PC-3 (cell line): ENCODE results near the gene NOP14.
"Not testable (repeated sequence)": the region's sequence is repeated elsewhere in the genome, so short reads cannot be mapped to it uniquely, and the experiment has no call there.

Source experiments
- EZH2 ChIP-seq: fragments of 300-600 bp; sonication (generic); IDR thresholded peaks from one replicate; pipeline ENCODE4 v1.6.1; 2017; ENCODE audit warnings: antibody characterized with exemption, mild to moderate bottlenecking, low read length; ENCODE audit not compliant: unreplicated experiment
- EZH2phosphoT487 ChIP-seq: fragments of 300-600 bp; sonication (generic); IDR thresholded peaks from 2 replicates; pipeline ENCODE4 v1.6.1; 2018; ENCODE audit warnings: mild to moderate bottlenecking, antibody characterized with exemption, low read length, borderline replicate concordance
- TF ChIP-seq, protein P1 (sequence below): fragments of 300-600 bp; sonication (generic); conservative IDR thresholded peaks from 2 replicates; pipeline ENCODE4 v1.5.1; 2017; ENCODE audit warnings: antibody characterized with exemption, low read depth, mild to moderate bottlenecking, low read length

DNA sequence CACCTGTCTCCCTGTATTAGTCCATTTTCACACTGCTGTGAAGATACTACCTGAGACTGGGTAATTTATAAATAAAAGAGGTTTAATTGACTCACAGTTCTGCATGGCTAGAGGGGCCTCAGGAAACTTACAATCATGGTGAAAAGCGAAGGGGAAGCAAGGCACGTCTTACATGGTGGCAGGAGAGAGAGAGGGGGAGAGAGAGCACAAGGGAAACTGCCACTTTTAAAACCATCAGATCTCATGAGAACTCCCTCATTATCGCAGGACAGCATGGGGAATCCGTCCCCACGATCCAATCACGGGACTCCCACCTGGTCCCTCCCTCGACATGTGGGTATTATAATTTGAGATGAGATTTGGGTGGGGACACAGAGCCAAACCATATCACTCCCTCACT is 20.5 kb upstream of the NOP14 start:
- not testable (repeated sequence) for TF ChIP-seq EZH2, EZH2phosphoT487
- TF ChIP-seq, protein P1, sequence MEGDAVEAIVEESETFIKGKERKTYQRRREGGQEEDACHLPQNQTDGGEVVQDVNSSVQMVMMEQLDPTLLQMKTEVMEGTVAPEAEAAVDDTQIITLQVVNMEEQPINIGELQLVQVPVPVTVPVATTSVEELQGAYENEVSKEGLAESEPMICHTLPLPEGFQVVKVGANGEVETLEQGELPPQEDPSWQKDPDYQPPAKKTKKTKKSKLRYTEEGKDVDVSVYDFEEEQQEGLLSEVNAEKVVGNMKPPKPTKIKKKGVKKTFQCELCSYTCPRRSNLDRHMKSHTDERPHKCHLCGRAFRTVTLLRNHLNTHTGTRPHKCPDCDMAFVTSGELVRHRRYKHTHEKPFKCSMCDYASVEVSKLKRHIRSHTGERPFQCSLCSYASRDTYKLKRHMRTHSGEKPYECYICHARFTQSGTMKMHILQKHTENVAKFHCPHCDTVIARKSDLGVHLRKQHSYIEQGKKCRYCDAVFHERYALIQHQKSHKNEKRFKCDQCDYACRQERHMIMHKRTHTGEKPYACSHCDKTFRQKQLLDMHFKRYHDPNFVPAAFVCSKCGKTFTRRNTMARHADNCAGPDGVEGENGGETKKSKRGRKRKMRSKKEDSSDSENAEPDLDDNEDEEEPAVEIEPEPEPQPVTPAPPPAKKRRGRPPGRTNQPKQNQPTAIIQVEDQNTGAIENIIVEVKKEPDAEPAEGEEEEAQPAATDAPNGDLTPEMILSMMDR, result not testable (repeated sequence)
